AG08395 (cell line): Measurements from ENCODE around the gene UMAD1.
A peak's percentile ranks its signal among the peaks of the same experiment; 100 is the strongest.

Experiments used
- DNase-seq: peaks from one replicate; pipeline ENCODE4 v3.0.0; 2012; ENCODE audit warnings: mixed read lengths, low spot score

UMAD1 gene

GRCh38 chr7:7640221-7641128, at the start of gene UMAD1:
TSS of gene UMAD1 (plus strand) at chr7:7640752. CDS start at chr7:7673372, 32,620 bp downstream.
- peak; percentile 97 for DNase-seq

GRCh38 chr7:7595451-7595850, 45.1 kb upstream of the UMAD1 start:
- DNase-seq: peak; percentile 44

GRCh38 chr7:7596176-7596575, 44.4 kb upstream of the UMAD1 start:
- DNase-seq: no peak

GRCh38 chr7:7607010-7607409, 33.5 kb upstream of the UMAD1 start:
- DNase-seq: no peak

- no peak for DNase-seq
Measured at GRCh38 chr7:7609330-7609729, 31.2 kb upstream of the UMAD1 start.

GRCh38 chr7:7612519-7612918, 28.0 kb upstream of the UMAD1 start:
- no peak for DNase-seq

GRCh38 chr7:7613210-7613609, 27.3 kb upstream of the UMAD1 start:
- no peak for DNase-seq

GRCh38 chr7:7614018-7614741, 26.4 kb upstream of the UMAD1 start:
- no peak for DNase-seq

GRCh38 chr7:7617550-7617949, 23.0 kb upstream of the UMAD1 start:
- no peak for DNase-seq

- DNase-seq: no peak
Measured at GRCh38 chr7:7618410-7618809, 22.1 kb upstream of the UMAD1 start.

GRCh38 chr7:7620236-7620635, 20.3 kb upstream of the UMAD1 start:
- no peak for DNase-seq

GRCh38 chr7:7620644-7621210, 19.8 kb upstream of the UMAD1 start:
- no peak for DNase-seq

- no peak for DNase-seq
Measured at GRCh38 chr7:7628476-7628875, 12.1 kb upstream of the UMAD1 start.

GRCh38 chr7:7630626-7631329, 9.8 kb upstream of the UMAD1 start:
- DNase-seq: no peak

- no peak for DNase-seq
Measured at GRCh38 chr7:7639421-7639820, 1.1 kb upstream of the UMAD1 start.

GRCh38 chr7:7639847-7640220, 718 bp upstream of the UMAD1 start:
- DNase-seq: peak; percentile 6

GRCh38 chr7:7641129-7641663, 644 bp downstream of the UMAD1 start:
- peak; percentile 15 for DNase-seq

- DNase-seq: no peak
Measured at GRCh38 chr7:7642081-7642480, 1.5 kb downstream of the UMAD1 start.

- DNase-seq: no peak
Measured at GRCh38 chr7:7647495-7648036, 7.0 kb downstream of the UMAD1 start.

GRCh38 chr7:7650682-7651206, 10.2 kb downstream of the UMAD1 start:
- no peak for DNase-seq

- no peak for DNase-seq
Measured at GRCh38 chr7:7651479-7651878, 10.9 kb downstream of the UMAD1 start.
